ENCODE results near the gene DIPK1B. TPM values are rescaled to one million over a fixed set of nuclear protein-coding genes. Genes with fewer than 3 reads are reported as not detected.

DIPK1B gene
- polyA plus RNA-seq, 1 of the 3 experiments (the other 2 are of a cell fraction), result 24.5 TPM

DNA sequence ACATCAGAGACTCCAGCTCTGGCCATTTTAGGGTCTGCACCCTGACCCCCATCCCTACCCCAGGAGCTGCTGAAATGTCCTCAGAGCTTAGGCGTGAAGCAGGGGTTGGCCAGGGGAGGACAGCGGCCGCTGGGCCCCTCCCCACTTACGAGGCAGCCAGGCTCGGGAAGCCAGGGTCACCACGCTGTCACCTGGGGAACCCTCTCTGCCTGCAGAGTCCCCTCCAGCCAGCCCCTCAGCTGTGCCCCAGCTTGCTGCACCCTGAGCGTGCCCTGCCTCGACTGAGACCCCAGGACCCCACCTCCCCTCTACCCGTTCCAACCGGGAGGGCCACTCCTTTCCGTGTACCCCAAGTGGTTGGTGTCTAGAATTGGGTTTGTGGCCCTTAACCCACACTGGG is 27.7 kb downstream of the DIPK1B start:
- WGBS (ENCODE audit: low lambda C conversion rate), result 82% methylated on average over 5 of the region's 11 CpGs
- no peak for DNase-seq
- H3K79me2 ChIP-seq (ENCODE audit: insufficient read depth), result no peaks in the 10 kb centered on the region
- TF ChIP-seq TCF12 (IDR thresholded peaks at IDR 0.05) (no peak), CTCF (IDR thresholded peaks at IDR 0.05) (no peak), ZBTB33 (IDR thresholded peaks at IDR 0.05; ENCODE audit: borderline replicate concordance, low read depth) (no peak), SMC3 (IDR thresholded peaks at IDR 0.05; ENCODE audit: low read depth, low read length) (no peak), TAF1 (IDR thresholded peaks at IDR 0.05; ENCODE audit: borderline replicate concordance, low read depth, low read length) (no peak), MXI1 (IDR thresholded peaks at IDR 0.05; ENCODE audit: low read depth, low read length) (no peak), IRF3 (IDR thresholded peaks at IDR 0.05; ENCODE audit: low read depth, low read length) (no peak), JUND (IDR thresholded peaks at IDR 0.05) (no peak), GABPA (IDR thresholded peaks at IDR 0.05; ENCODE audit: low read depth) (no peak), FOXM1 (IDR thresholded peaks at IDR 0.05; ENCODE audit: low read depth) (no peak)
- TF ChIP-seq, protein P1, sequence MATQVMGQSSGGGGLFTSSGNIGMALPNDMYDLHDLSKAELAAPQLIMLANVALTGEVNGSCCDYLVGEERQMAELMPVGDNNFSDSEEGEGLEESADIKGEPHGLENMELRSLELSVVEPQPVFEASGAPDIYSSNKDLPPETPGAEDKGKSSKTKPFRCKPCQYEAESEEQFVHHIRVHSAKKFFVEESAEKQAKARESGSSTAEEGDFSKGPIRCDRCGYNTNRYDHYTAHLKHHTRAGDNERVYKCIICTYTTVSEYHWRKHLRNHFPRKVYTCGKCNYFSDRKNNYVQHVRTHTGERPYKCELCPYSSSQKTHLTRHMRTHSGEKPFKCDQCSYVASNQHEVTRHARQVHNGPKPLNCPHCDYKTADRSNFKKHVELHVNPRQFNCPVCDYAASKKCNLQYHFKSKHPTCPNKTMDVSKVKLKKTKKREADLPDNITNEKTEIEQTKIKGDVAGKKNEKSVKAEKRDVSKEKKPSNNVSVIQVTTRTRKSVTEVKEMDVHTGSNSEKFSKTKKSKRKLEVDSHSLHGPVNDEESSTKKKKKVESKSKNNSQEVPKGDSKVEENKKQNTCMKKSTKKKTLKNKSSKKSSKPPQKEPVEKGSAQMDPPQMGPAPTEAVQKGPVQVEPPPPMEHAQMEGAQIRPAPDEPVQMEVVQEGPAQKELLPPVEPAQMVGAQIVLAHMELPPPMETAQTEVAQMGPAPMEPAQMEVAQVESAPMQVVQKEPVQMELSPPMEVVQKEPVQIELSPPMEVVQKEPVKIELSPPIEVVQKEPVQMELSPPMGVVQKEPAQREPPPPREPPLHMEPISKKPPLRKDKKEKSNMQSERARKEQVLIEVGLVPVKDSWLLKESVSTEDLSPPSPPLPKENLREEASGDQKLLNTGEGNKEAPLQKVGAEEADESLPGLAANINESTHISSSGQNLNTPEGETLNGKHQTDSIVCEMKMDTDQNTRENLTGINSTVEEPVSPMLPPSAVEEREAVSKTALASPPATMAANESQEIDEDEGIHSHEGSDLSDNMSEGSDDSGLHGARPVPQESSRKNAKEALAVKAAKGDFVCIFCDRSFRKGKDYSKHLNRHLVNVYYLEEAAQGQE (IDR thresholded peaks at IDR 0.05; ENCODE audit: low read depth, low read length), result no peak
- H3F3A ChIP-seq (replicated peaks; ENCODE audit: insufficient read depth), result no peaks in the 10 kb centered on the region
- no peak overlapping the region for H3K27ac ChIP-seq (ENCODE audit: low read depth in 2 of 2, low read length in 1 of 2)
- H2AFZ ChIP-seq (ENCODE audit: low read depth), result no peak overlapping the region
- ChIA-PET CTCF (interaction anchor here (0.6 kb wide), 1 partner anchor 410 kb away, joined by 3 read pairs; no protein-coding TSS in a partner anchor), POLR2A (interaction anchor here (1.0 kb wide), 1 partner anchor 12 kb away, joined by 3 read pairs; no protein-coding TSS in a partner anchor)
- H3K36me3 ChIP-seq (replicated peaks in 1 of 2; ENCODE audit: control insufficient read depth in 1 of 2, insufficient read depth in 2 of 2, low read length in 1 of 2), result no peaks in the 10 kb centered on the region
- H3K27me3 ChIP-seq (ENCODE audit: insufficient read depth), result no peaks in the 10 kb centered on the region
- H3K9me3 ChIP-seq, result no peaks in the 10 kb centered on the region
- H3K4me2 ChIP-seq, result no peak overlapping the region
- H4K20me1 ChIP-seq (ENCODE audit: insufficient read depth), result no peaks in the 10 kb centered on the region
- H3K9ac ChIP-seq, result no peak overlapping the region
- H3K4me3 ChIP-seq (ENCODE audit: low read depth in 2 of 2, low read length in 1 of 2), result no peak overlapping the region
- H3K9me2 ChIP-seq, result no peaks in the 10 kb centered on the region
- H3K4me1 ChIP-seq (ENCODE audit: control insufficient read depth in 1 of 2, insufficient read depth in 2 of 2, low read depth in 1 of 2, low read length in 1 of 2), result peaks cover 0 to 5% of the 10 kb centered on the region in 2 experiments; a peak in 1 of 4 replicates

All from SK-N-SH (cell line).